ENCODE measurements around the gene COG3. TPM values are rescaled to one million over a fixed set of nuclear protein-coding genes. Genes with fewer than 3 reads are reported as not detected.

Gene COG3
- total and polyA plus RNA-seq, 12 donors: 9.9 to 18.0 (median 15.4) TPM

GRCh38 chr13:45496942-45497341 lies 32.2 kb downstream of the COG3 start:
- no peak for DNase-seq
- ATAC-seq: no peak
- no peaks in the 10 kb centered on the region for H3K27me3 ChIP-seq
- no peak overlapping the region for H3K27ac ChIP-seq
- peaks cover 0 to 5% (median 0%) of the 10 kb centered on the region in 9 donors for H3K4me1 ChIP-seq
- peaks cover 0 to 97% (median 51%) of the 10 kb centered on the region in 9 donors for H3K36me3 ChIP-seq
- WGBS, 2 donors: 84 to 89% methylated on average over 7 of the region's 7 CpGs
- no peak for TF ChIP-seq CTCF (IDR thresholded peaks at IDR 0.05)
- no peak overlapping the region for H3K4me3 ChIP-seq
- intact Hi-C loops (cut with DNase I): no loop called here
- H3K9me3 ChIP-seq: no peaks in the 10 kb centered on the region

GRCh38 chr13:45500492-45501174 lies 35.9 kb downstream of the COG3 start:
- intact Hi-C loops (cut with DNase I): no loop called here
- no peak for TF ChIP-seq CTCF (IDR thresholded peaks at IDR 0.05)
- 59 to 60% methylated on average over 4 of the region's 4 CpGs for WGBS, 2 donors
- peaks cover 0 to 5% (median 0%) of the 10 kb centered on the region in 9 donors for H3K4me1 ChIP-seq
- ATAC-seq (peak in 5 of 8 donors; percentile 14 to 64 (median 30)), DNase-seq (no peak)
- H3K4me3 ChIP-seq: no peak overlapping the region
- no peak overlapping the region for H3K27ac ChIP-seq
- peaks cover 0 to 97% (median 53%) of the 10 kb centered on the region in 9 donors for H3K36me3 ChIP-seq
- H3K27me3 ChIP-seq: no peaks in the 10 kb centered on the region
- H3K9me3 ChIP-seq: no peaks in the 10 kb centered on the region

- Histone ChIP-seq H3K4me1 (peaks cover 0 to 5% (median 0%) of the 10 kb centered on the region in 9 donors), H3K36me3 (peaks cover 0 to 97% (median 51%) of the 10 kb centered on the region in 9 donors), H3K9me3 (no peaks in the 10 kb centered on the region), H3K27ac (no peak overlapping the region), H3K4me3 (no peak overlapping the region), H3K27me3 (no peaks in the 10 kb centered on the region)
- WGBS, 2 donors: 43 to 80% methylated on average over 1 of the region's 1 CpG
- intact Hi-C loops (cut with DNase I): no loop called here
- DNase-seq (no peak), ATAC-seq (no peak)
- no peak for TF ChIP-seq CTCF (IDR thresholded peaks at IDR 0.05)
These were observed 36.4 kb downstream of the COG3 start for GRCh38 chr13:45501175-45501526.

- no peaks in the 10 kb centered on the region for H3K27me3 ChIP-seq
- no peak overlapping the region for H3K4me3 ChIP-seq
- H3K27ac ChIP-seq: no peak overlapping the region
- H3K9me3 ChIP-seq: no peaks in the 10 kb centered on the region
- intact Hi-C loops (cut with DNase I): no loop called here
- peaks cover 0 to 97% (median 45%) of the 10 kb centered on the region in 9 donors for H3K36me3 ChIP-seq
- no peak for DNase-seq
- TF ChIP-seq CTCF (IDR thresholded peaks at IDR 0.05): no peak
- ATAC-seq: no peak
- peaks cover 0 to 5% (median 0%) of the 10 kb centered on the region in 9 donors for H3K4me1 ChIP-seq
These were observed 38.9 kb downstream of the COG3 start for GRCh38 chr13:45503658-45504057.
